ENCODE data around the gene CLINT1. TPM values are rescaled to one million over a fixed set of nuclear protein-coding genes. Genes with fewer than 3 reads are reported as not detected.

CLINT1 gene
- total and polyA plus RNA-seq, 9 of the 15 experiments (the other 6 are each of a cell fraction or from before 2014, with no cell fraction given): 23.6 to 125 (median 71.4) TPM

GRCh38 chr5:157870837-157871834 lies 12.2 kb upstream of the CLINT1 start:
- Histone ChIP-seq H3K27me3 (ENCODE audit: control insufficient read depth in 2 of 2, insufficient read depth in 2 of 2, low read length in 2 of 2) (peaks cover 3% of the 10 kb centered on the region in 2 experiments; a peak in 1 of 5 replicates), H3K9me3 (replicated peaks; ENCODE audit: control insufficient read depth, insufficient read depth, low read depth, low read length) (no peaks in the 10 kb centered on the region; the same call in 1 of the 2 replicates), H3K27ac (ENCODE audit: extremely low read depth, low read depth, low read length) (no peak overlapping the region), H3K9me1 (ENCODE audit: control insufficient read depth, insufficient read depth, low read length) (no peaks in the 10 kb centered on the region), H2AFZ (ENCODE audit: low read depth, low read length) (no peak overlapping the region), H3K36me3 (ENCODE audit: control insufficient read depth, insufficient read depth, low read length) (no peaks in the 10 kb centered on the region), H3K9ac (ENCODE audit: insufficient read depth in 1 of 2, low read depth in 2 of 2, low read length in 2 of 2) (no peak overlapping the region), H4K20me1 (replicated peaks; ENCODE audit: control insufficient read depth, insufficient read depth, low read length) (no peaks in the 10 kb centered on the region), H3K4me1 (replicated peaks in 1 of 2; ENCODE audit: control insufficient read depth in 2 of 2, insufficient read depth in 2 of 2, low read length in 2 of 2) (no peaks in the 10 kb centered on the region; a peak in 1 of 5 replicates), H3K4me2 (ENCODE audit: insufficient read depth, low read length) (no peak overlapping the region), H3K4me3 (no peak overlapping the region), H3K79me2 (ENCODE audit: control insufficient read depth, insufficient read depth, low read length) (no peaks in the 10 kb centered on the region)
- DNase-seq (ENCODE audit: extremely low read depth in 1 of 4, low spot score in 3 of 4): peak in 2 of 4 experiments; percentile 6 to 13
- ChIA-PET POLR2A (no interaction called here), CTCF (ENCODE audit: low intra/inter-chr PET ratio) (no interaction called here)
- no peak for ATAC-seq
- 5% methylated on average over 7 of the region's 7 CpGs for WGBS (ENCODE audit: insufficient coverage, low coverage, missing lambda C conversion rate)
- FAIRE-seq: no peak
- in situ Hi-C loops (cut with MboI) (no loop called here), intact Hi-C loops (cut with micrococcal nuclease) (no loop called here)
- BruUV-seq (replicated peaks): no TSS peak
- TF ChIP-seq KAT8 (IDR thresholded peaks at IDR 0.05; ENCODE audit: low read depth): no peak
- TF ChIP-seq RAD51 (IDR thresholded peaks at IDR 0.05; ENCODE audit: borderline replicate concordance, low read depth): no peak
- TF ChIP-seq ZNF41 (CRISPR knock-in tag; conservative IDR thresholded peaks at IDR 0.05): no peak
- no peak for TF ChIP-seq ZNF280A (IDR thresholded peaks at IDR 0.05; ENCODE audit: low read depth, partially characterized antibody)
- no peak for TF ChIP-seq CTCFL (IDR thresholded peaks at IDR 0.05; ENCODE audit: borderline replicate concordance, insufficient read depth, low read depth, low read length, poor library complexity, severe bottlenecking)
- TF ChIP-seq RBM22 (IDR thresholded peaks at IDR 0.05; ENCODE audit: low read depth, low read length, poor library complexity, severe bottlenecking): no peak
- TF ChIP-seq ZNF445 (CRISPR knock-in tag; IDR thresholded peaks at IDR 0.05; ENCODE audit: low read depth): no peak
- no peak for TF ChIP-seq PRPF4 (IDR thresholded peaks at IDR 0.05; ENCODE audit: insufficient read depth, low read depth, low read length, poor library complexity, severe bottlenecking)
- no peak for TF ChIP-seq ZBTB8A (IDR thresholded peaks at IDR 0.05; ENCODE audit: partially characterized antibody)
- no peak for TF ChIP-seq ZNF3 (CRISPR knock-in tag; IDR thresholded peaks at IDR 0.05)
- no peak for TF ChIP-seq HCFC1 (IDR thresholded peaks at IDR 0.05; ENCODE audit: low read depth, low read length)
- no peak for TF ChIP-seq NFIX (CRISPR knock-in tag; IDR thresholded peaks at IDR 0.05; ENCODE audit: low read depth)
- TF ChIP-seq ELF1 (tag; IDR thresholded peaks at IDR 0.05): no peak
- TF ChIP-seq ATF3 (IDR thresholded peaks at IDR 0.05): peak; percentile 58; the same call in 1 of the 2 replicates
- no peak for TF ChIP-seq ATF3 (CRISPR knock-in tag; conservative IDR thresholded peaks at IDR 0.05)
- no peak for TF ChIP-seq BRCA1 (IDR thresholded peaks at IDR 0.05)
- no peak for TF ChIP-seq BRCA1 (CRISPR knock-in tag; IDR thresholded peaks at IDR 0.05)
- TF ChIP-seq SMARCA5 (IDR thresholded peaks at IDR 0.05): no peak

Data from K562 (cell line).